ENCODE data around the gene MRPL33. TPM values are rescaled to one million over a fixed set of nuclear protein-coding genes. Genes with fewer than 3 reads are reported as not detected.
A peak's percentile ranks its signal among the peaks of the same experiment; 100 is the strongest.

Gene MRPL33
- total and polyA plus RNA-seq, 2 of the 13 experiments (the other 11 are each of a cell fraction or from before 2014, with no cell fraction given), result 69.7 to 218 TPM

- TF ChIP-seq, protein P1, sequence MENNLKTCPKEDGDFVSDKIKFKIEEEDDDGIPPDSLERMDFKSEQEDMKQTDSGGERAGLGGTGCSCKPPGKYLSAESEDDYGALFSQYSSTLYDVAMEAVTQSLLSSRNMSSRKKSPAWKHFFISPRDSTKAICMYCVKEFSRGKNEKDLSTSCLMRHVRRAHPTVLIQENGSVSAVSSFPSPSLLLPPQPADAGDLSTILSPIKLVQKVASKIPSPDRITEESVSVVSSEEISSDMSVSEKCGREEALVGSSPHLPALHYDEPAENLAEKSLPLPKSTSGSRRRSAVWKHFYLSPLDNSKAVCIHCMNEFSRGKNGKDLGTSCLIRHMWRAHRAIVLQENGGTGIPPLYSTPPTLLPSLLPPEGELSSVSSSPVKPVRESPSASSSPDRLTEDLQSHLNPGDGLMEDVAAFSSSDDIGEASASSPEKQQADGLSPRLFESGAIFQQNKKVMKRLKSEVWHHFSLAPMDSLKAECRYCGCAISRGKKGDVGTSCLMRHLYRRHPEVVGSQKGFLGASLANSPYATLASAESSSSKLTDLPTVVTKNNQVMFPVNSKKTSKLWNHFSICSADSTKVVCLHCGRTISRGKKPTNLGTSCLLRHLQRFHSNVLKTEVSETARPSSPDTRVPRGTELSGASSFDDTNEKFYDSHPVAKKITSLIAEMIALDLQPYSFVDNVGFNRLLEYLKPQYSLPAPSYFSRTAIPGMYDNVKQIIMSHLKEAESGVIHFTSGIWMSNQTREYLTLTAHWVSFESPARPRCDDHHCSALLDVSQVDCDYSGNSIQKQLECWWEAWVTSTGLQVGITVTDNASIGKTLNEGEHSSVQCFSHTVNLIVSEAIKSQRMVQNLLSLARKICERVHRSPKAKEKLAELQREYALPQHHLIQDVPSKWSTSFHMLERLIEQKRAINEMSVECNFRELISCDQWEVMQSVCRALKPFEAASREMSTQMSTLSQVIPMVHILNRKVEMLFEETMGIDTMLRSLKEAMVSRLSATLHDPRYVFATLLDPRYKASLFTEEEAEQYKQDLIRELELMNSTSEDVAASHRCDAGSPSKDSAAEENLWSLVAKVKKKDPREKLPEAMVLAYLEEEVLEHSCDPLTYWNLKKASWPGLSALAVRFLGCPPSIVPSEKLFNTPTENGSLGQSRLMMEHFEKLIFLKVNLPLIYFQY (CRISPR knock-in tag; IDR thresholded peaks at IDR 0.05; ENCODE audit: borderline replicate concordance), result no peak
- peak; percentile 79 for TF ChIP-seq HDAC1 (CRISPR knock-in tag; IDR thresholded peaks at IDR 0.05)
- no peak for TF ChIP-seq ZNF143 (CRISPR knock-in tag; IDR thresholded peaks at IDR 0.05)
- TF ChIP-seq ZNF558 (CRISPR knock-in tag; IDR thresholded peaks at IDR 0.05; ENCODE audit: borderline replicate concordance), result no peak
- TF ChIP-seq PPARG (CRISPR knock-in tag; conservative IDR thresholded peaks at IDR 0.05), result peak; percentile 75
- peak; percentile 42; the same call in 1 of the 2 replicates for TF ChIP-seq ETV5 (CRISPR knock-in tag; IDR thresholded peaks at IDR 0.05; ENCODE audit: borderline replicate concordance)
- no peak for TF ChIP-seq GPN1 (CRISPR knock-in tag; IDR thresholded peaks at IDR 0.05; ENCODE audit: borderline replicate concordance)
- no peak for TF ChIP-seq ZSCAN21 (CRISPR knock-in tag; IDR thresholded peaks at IDR 0.05; ENCODE audit: borderline replicate concordance)
- 0 out of 2 replicates have a peak, but pooled peaks have one; percentile 4 for TF ChIP-seq ZNF772 (CRISPR knock-in tag; IDR thresholded peaks at IDR 0.05)
- peak; percentile 78 for TF ChIP-seq GATAD2A (CRISPR knock-in tag; IDR thresholded peaks at IDR 0.05)
- TF ChIP-seq ELF1 (CRISPR knock-in tag; IDR thresholded peaks at IDR 0.05), result no peak
- peak; percentile 42; the same call in 1 of the 2 replicates for TF ChIP-seq MTA1 (CRISPR knock-in tag; IDR thresholded peaks at IDR 0.05; ENCODE audit: borderline replicate concordance)
- peak; percentile 46; the same call in 1 of the 2 replicates for TF ChIP-seq CC2D1A (CRISPR knock-in tag; IDR thresholded peaks at IDR 0.05)
- peak; percentile 70; the same call in 1 of the 2 replicates for TF ChIP-seq IRF2 (CRISPR knock-in tag; IDR thresholded peaks at IDR 0.05)
- TF ChIP-seq FOXK1 (CRISPR knock-in tag; IDR thresholded peaks at IDR 0.05; ENCODE audit: borderline replicate concordance, low read depth), result 0 out of 2 replicates have a peak, but pooled peaks have one; percentile 17
- TF ChIP-seq MXD4 (CRISPR knock-in tag; IDR thresholded peaks at IDR 0.05), result peak; percentile 6; the same call in 1 of the 2 replicates
- no peak for TF ChIP-seq MYNN (CRISPR knock-in tag; IDR thresholded peaks at IDR 0.05; ENCODE audit: low read depth)
Observed at GRCh38 chr2:27738349-27739057, 33.0 kb upstream of the MRPL33 start (continued).
